ENCODE results near the gene RSPH10B2.
A peak's percentile ranks its signal among the peaks of the same experiment; 100 is the strongest.
"Not testable (repeated sequence)": the region's sequence is repeated elsewhere in the genome, so short reads cannot be mapped to it uniquely, and the experiment has no call there.

RSPH10B2 gene

DNA sequence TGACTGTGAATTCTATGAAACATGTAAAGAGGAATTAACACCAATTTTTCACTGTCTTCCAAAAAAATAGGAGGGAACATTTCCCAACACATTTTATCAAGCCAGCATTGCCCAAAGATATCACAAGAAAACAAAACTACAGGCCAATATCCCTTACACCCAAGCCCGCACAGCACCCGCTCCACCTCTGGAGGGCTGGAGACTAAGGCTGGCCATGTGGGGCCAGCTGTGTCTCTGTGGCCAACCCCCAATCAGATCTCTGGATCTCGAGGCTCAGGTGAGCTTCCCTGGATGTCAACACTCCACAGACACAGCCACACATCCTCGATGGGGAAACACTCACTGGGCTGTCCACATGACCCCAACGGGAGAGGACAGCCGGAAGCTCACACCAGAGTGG lies 54.1 kb downstream of the RSPH10B2 start:
- not testable (repeated sequence) for H3F3A ChIP-seq (ENCODE audit: insufficient read depth, low read length); H4K20me1 ChIP-seq (ENCODE audit: insufficient read depth, low read length); H3K4me1 ChIP-seq (ENCODE audit: insufficient read depth, low read length, severe bottlenecking); H3K27ac ChIP-seq (ENCODE audit: low read depth, low read length, poor library complexity, severe bottlenecking); H3K79me2 ChIP-seq (ENCODE audit: insufficient read depth, low read length); H3K27me3 ChIP-seq (ENCODE audit: insufficient read depth, low read length); H2AFZ ChIP-seq (ENCODE audit: low read length); H3K9ac ChIP-seq (ENCODE audit: low read length); H3K9me3 ChIP-seq (ENCODE audit: low read length); H3K9me2 ChIP-seq (ENCODE audit: low read depth, low read length); H3K4me2 ChIP-seq (ENCODE audit: low read length); H3K4me3 ChIP-seq (ENCODE audit: low read depth, low read length, poor library complexity, severe bottlenecking); H3K36me3 ChIP-seq (ENCODE audit: insufficient read depth, low read length)

GRCh38 chr7:6813011-6813410 lies 59.1 kb downstream of the RSPH10B2 start:
- not testable (repeated sequence) for H3K4me2 ChIP-seq (ENCODE audit: low read length); H3K36me3 ChIP-seq (ENCODE audit: insufficient read depth, low read length); H3F3A ChIP-seq (ENCODE audit: insufficient read depth, low read length); H3K4me1 ChIP-seq (ENCODE audit: insufficient read depth, low read length, severe bottlenecking); H3K9me2 ChIP-seq (ENCODE audit: low read depth, low read length); H3K9ac ChIP-seq (ENCODE audit: low read length); H3K9me3 ChIP-seq (ENCODE audit: low read length); H3K79me2 ChIP-seq (ENCODE audit: insufficient read depth, low read length); H3K4me3 ChIP-seq (ENCODE audit: low read depth, low read length, poor library complexity, severe bottlenecking); H3K27ac ChIP-seq (ENCODE audit: low read depth, low read length, poor library complexity, severe bottlenecking); H3K27me3 ChIP-seq (ENCODE audit: insufficient read depth, low read length); H4K20me1 ChIP-seq (ENCODE audit: insufficient read depth, low read length); H2AFZ ChIP-seq (ENCODE audit: low read length)

GRCh38 chr7:6815470-6815869 lies 61.6 kb downstream of the RSPH10B2 start:
- H3K27me3 ChIP-seq (ENCODE audit: insufficient read depth, low read length); H3K9me2 ChIP-seq (ENCODE audit: low read depth, low read length); H3K4me3 ChIP-seq (ENCODE audit: low read depth, low read length, poor library complexity, severe bottlenecking); H3K9me3 ChIP-seq (ENCODE audit: low read length); H2AFZ ChIP-seq (ENCODE audit: low read length); H3K4me2 ChIP-seq (ENCODE audit: low read length); H3K9ac ChIP-seq (ENCODE audit: low read length); H3K36me3 ChIP-seq (ENCODE audit: insufficient read depth, low read length); H4K20me1 ChIP-seq (ENCODE audit: insufficient read depth, low read length); H3K79me2 ChIP-seq (ENCODE audit: insufficient read depth, low read length); H3F3A ChIP-seq (ENCODE audit: insufficient read depth, low read length); H3K27ac ChIP-seq (ENCODE audit: low read depth, low read length, poor library complexity, severe bottlenecking); H3K4me1 ChIP-seq (ENCODE audit: insufficient read depth, low read length, severe bottlenecking): not testable (repeated sequence)

DNA sequence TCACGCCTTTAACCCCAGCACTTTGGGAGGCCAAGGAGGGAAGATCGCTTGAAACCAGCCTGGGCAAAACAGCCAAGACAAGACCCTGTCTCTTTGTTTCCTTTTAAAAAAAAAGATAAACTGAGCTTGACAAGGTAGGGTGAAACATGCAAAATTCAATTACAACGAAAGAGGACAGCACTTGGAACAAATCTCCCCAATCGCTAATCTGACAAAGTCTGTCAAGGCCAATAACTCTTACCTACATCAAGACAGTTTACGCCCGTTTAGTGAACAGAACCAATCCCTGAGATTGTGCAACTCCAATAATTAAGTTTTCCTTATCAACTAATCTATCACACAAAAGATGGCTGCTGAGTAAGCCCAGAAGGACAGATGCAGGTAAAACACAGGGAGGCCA lies 67.7 kb downstream of the RSPH10B2 start:
- H2AFZ ChIP-seq (ENCODE audit: low read length); H4K20me1 ChIP-seq (ENCODE audit: insufficient read depth, low read length); H3K79me2 ChIP-seq (ENCODE audit: insufficient read depth, low read length); H3K4me3 ChIP-seq (ENCODE audit: low read depth, low read length, poor library complexity, severe bottlenecking); H3K9me3 ChIP-seq (ENCODE audit: low read length); H3K36me3 ChIP-seq (ENCODE audit: insufficient read depth, low read length); H3K9me2 ChIP-seq (ENCODE audit: low read depth, low read length); H3F3A ChIP-seq (ENCODE audit: insufficient read depth, low read length); H3K4me1 ChIP-seq (ENCODE audit: insufficient read depth, low read length, severe bottlenecking); H3K9ac ChIP-seq (ENCODE audit: low read length); H3K27me3 ChIP-seq (ENCODE audit: insufficient read depth, low read length); H3K27ac ChIP-seq (ENCODE audit: low read depth, low read length, poor library complexity, severe bottlenecking); H3K4me2 ChIP-seq (ENCODE audit: low read length): not testable (repeated sequence)

- not testable (repeated sequence) for H4K20me1 ChIP-seq (ENCODE audit: insufficient read depth, low read length); H3K36me3 ChIP-seq (ENCODE audit: insufficient read depth, low read length); H3K9me2 ChIP-seq (ENCODE audit: low read depth, low read length); H3K79me2 ChIP-seq (ENCODE audit: insufficient read depth, low read length); H3F3A ChIP-seq (ENCODE audit: insufficient read depth, low read length); H2AFZ ChIP-seq (ENCODE audit: low read length); H3K9ac ChIP-seq (ENCODE audit: low read length); H3K27ac ChIP-seq (ENCODE audit: low read depth, low read length, poor library complexity, severe bottlenecking); H3K27me3 ChIP-seq (ENCODE audit: insufficient read depth, low read length); H3K4me1 ChIP-seq (ENCODE audit: insufficient read depth, low read length, severe bottlenecking); H3K9me3 ChIP-seq (ENCODE audit: low read length)
- H3K4me3 ChIP-seq (ENCODE audit: low read depth, low read length, poor library complexity, severe bottlenecking), result peak overlapping the region; percentile 62
- peak overlapping the region; percentile 54 for H3K4me2 ChIP-seq (ENCODE audit: low read length)
Measured at GRCh38 chr7:6825236-6826125, 71.6 kb downstream of the RSPH10B2 start.

All from OCI-LY1 (cell line).